Cardiac septum (tissue), 1 donor: ENCODE results near the gene FILIP1L. TPM values are rescaled to one million over a fixed set of nuclear protein-coding genes. Genes with fewer than 3 reads are reported as not detected.

ENCODE experiments used
- DNase-seq: peaks from one replicate; pipeline ENCODE4 v3.0.0-alpha.2; 2020; ENCODE audit warnings: low spot score
- intact Hi-C: fragments of 100-400 bp; cut with DNase I; formaldehyde crosslinking; loops from one replicate; pipeline ENCODE4 v1.14.0; 2022
- total RNA-seq: library from RNA; stranded (reverse); fragmentation: NEBNext Ultra II Directional; extraction: Animal tissue kit (Norgen Biotek cat#: 25700); gene quantifications from one replicate; pipeline ENCODE4 v1.2.1, GENCODE V29; 2021
- donor health status: DM: no; HTN: no; CAD: no.

The FILIP1L gene
- total RNA-seq, 1 donor from 2014 or later: 120 TPM

GRCh38 chr3:99870712-99871111 lies 243.6 kb downstream of the FILIP1L start:
- intact Hi-C loops: no loop called here
- no peak for DNase-seq

GRCh38 chr3:99869621-99870020 lies 244.7 kb downstream of the FILIP1L start:
- intact Hi-C loops: no loop called here
- DNase-seq: no peak

- DNase-seq: no peak
- intact Hi-C loops: no loop called here
These were observed 246.0 kb downstream of the FILIP1L start for GRCh38 chr3:99868311-99868646.

- no peak for DNase-seq
- intact Hi-C loops: no loop called here
These were observed 246.5 kb downstream of the FILIP1L start for GRCh38 chr3:99867594-99868310.

GRCh38 chr3:99866261-99866761 lies 248.0 kb downstream of the FILIP1L start:
- DNase-seq: no peak
- intact Hi-C loops: no loop called here

GRCh38 chr3:99865321-99865720 lies 249.0 kb downstream of the FILIP1L start:
- intact Hi-C loops: no loop called here

GRCh38 chr3:99864289-99864688 lies 250.0 kb downstream of the FILIP1L start:
- DNase-seq: no peak
- intact Hi-C loops: no loop called here

More at GRCh38 chr3:99865321-99865720, 249.0 kb downstream of the FILIP1L start:
- DNase-seq: no peak

- no peak for DNase-seq
- intact Hi-C loops: no loop called here
These were observed 250.7 kb downstream of the FILIP1L start for GRCh38 chr3:99863588-99863987.

GRCh38 chr3:99863002-99863401 lies 251.3 kb downstream of the FILIP1L start:
- DNase-seq: no peak
- intact Hi-C loops: no loop called here

- intact Hi-C loops: no loop called here
- DNase-seq: no peak
These were observed 252.1 kb downstream of the FILIP1L start for GRCh38 chr3:99862208-99862607.

- intact Hi-C loops: no loop called here
- DNase-seq: no peak
These were observed 253.1 kb downstream of the FILIP1L start for GRCh38 chr3:99861216-99861615.

GRCh38 chr3:99859825-99860224 lies 254.5 kb downstream of the FILIP1L start:
- intact Hi-C loops: no loop called here
- no peak for DNase-seq

- intact Hi-C loops: no loop called here
- DNase-seq: no peak
These were observed 255.8 kb downstream of the FILIP1L start for GRCh38 chr3:99858469-99858868.

GRCh38 chr3:99857278-99857677 lies 257.0 kb downstream of the FILIP1L start:
- no peak for DNase-seq
- intact Hi-C loops: no loop called here

GRCh38 chr3:99856437-99857220 lies 257.7 kb downstream of the FILIP1L start:
- intact Hi-C loops: no loop called here
- no peak for DNase-seq

GRCh38 chr3:99855900-99856299 lies 258.4 kb downstream of the FILIP1L start:
- intact Hi-C loops: no loop called here
- DNase-seq: no peak

- intact Hi-C loops: no loop called here
- no peak for DNase-seq
These were observed 259.5 kb downstream of the FILIP1L start for GRCh38 chr3:99854756-99855298.

GRCh38 chr3:99852851-99853250 lies 261.4 kb downstream of the FILIP1L start:
- DNase-seq: no peak
- intact Hi-C loops: no loop called here

GRCh38 chr3:99851955-99852354 lies 262.3 kb downstream of the FILIP1L start:
- no peak for DNase-seq
- intact Hi-C loops: no loop called here

- intact Hi-C loops: no loop called here
- no peak for DNase-seq
These were observed 263.7 kb downstream of the FILIP1L start for GRCh38 chr3:99850608-99851007.

GRCh38 chr3:99848433-99848832 lies 265.9 kb downstream of the FILIP1L start:
- no peak for DNase-seq
- intact Hi-C loops: loop anchor here (5.0 kb wide), 1 partner anchor 74 kb away; no protein-coding TSS in a partner anchor
